ENCODE measurements around the gene EPN3. TPM values are rescaled to one million over a fixed set of nuclear protein-coding genes. Genes with fewer than 3 reads are reported as not detected.

The EPN3 gene
- total RNA-seq, 1 experiment from 2014 or later: 17.8 TPM

GRCh38 chr17:50524838-50525237 is 7.7 kb upstream of the EPN3 start:
- TF ChIP-seq FOSL1 (IDR thresholded peaks at IDR 0.05; ENCODE audit: low read depth): no peak
- TF ChIP-seq YY1 (IDR thresholded peaks at IDR 0.05; ENCODE audit: extremely low read depth, insufficient replicate concordance, low read depth, low read length): no peak
- TF ChIP-seq SP1 (IDR thresholded peaks at IDR 0.05; ENCODE audit: low read depth): no peak
- no peak for TF ChIP-seq EGR1 (IDR thresholded peaks at IDR 0.05; ENCODE audit: low read depth)
- no peak for TF ChIP-seq SRF (IDR thresholded peaks at IDR 0.05; ENCODE audit: low read depth)
- no peak for TF ChIP-seq POLR2AphosphoS5 (IDR thresholded peaks at IDR 0.05; ENCODE audit: low read depth, low read length)
- no peak for TF ChIP-seq CEBPB (IDR thresholded peaks at IDR 0.05; ENCODE audit: low read depth)
- no peak for TF ChIP-seq ATF3 (IDR thresholded peaks at IDR 0.05)
- TF ChIP-seq POLR2A (IDR thresholded peaks at IDR 0.05; ENCODE audit: borderline replicate concordance, extremely low read depth, insufficient read depth, insufficient read length): no peak
- TF ChIP-seq TCF7L2 (IDR thresholded peaks at IDR 0.05; ENCODE audit: borderline replicate concordance, extremely low read depth, insufficient read depth, insufficient read length): no peak
- TF ChIP-seq SIN3A (IDR thresholded peaks at IDR 0.05; ENCODE audit: low read depth): no peak
- no peak for TF ChIP-seq ZNF274 (IDR thresholded peaks at IDR 0.05; ENCODE audit: low read depth, low read length)
- no peak for TF ChIP-seq ELF1 (IDR thresholded peaks at IDR 0.05; ENCODE audit: borderline replicate concordance, low read depth)
- no peak for TF ChIP-seq MAX (IDR thresholded peaks at IDR 0.05)
- no peak for TF ChIP-seq JUND (IDR thresholded peaks at IDR 0.05)
- TF ChIP-seq EZH2phosphoT487 (IDR thresholded peaks at IDR 0.05; ENCODE audit: borderline replicate concordance): no peak
- no peak for TF ChIP-seq ZFX (IDR thresholded peaks at IDR 0.05)
- Histone ChIP-seq H4K20me1 (ENCODE audit: insufficient read depth) (no peaks in the 10 kb centered on the region), H3K27me3 (ENCODE audit: insufficient read depth, low read length) (no peaks in the 10 kb centered on the region), H3K79me2 (ENCODE audit: insufficient read depth, low read length) (no peaks in the 10 kb centered on the region), H3K36me3 (ENCODE audit: control insufficient read depth in 1 of 2, insufficient read depth in 2 of 2, low read length in 2 of 2) (no peaks in the 10 kb centered on the region), H3K9me2 (ENCODE audit: insufficient read depth) (no peaks in the 10 kb centered on the region), H3K9ac (ENCODE audit: low read length) (no peak overlapping the region), H2AFZ (ENCODE audit: low read depth, low read length, poor library complexity, severe bottlenecking) (no peak overlapping the region), H3K4me2 (ENCODE audit: low read length) (no peak overlapping the region), H3K27ac (ENCODE audit: low read depth, low read length) (no peak overlapping the region), H3K4me3 (replicated peaks in 1 of 2; ENCODE audit: low read depth in 1 of 2, low read length in 2 of 2) (no peak overlapping the region), H3K9me3 (ENCODE audit: control insufficient read depth in 1 of 2, insufficient read depth in 1 of 2, low read depth in 1 of 2, low read length in 2 of 2) (no peaks in the 10 kb centered on the region), H3K4me1 (ENCODE audit: control insufficient read depth in 1 of 2, insufficient read depth in 2 of 2, low read length in 2 of 2) (no peaks in the 10 kb centered on the region)
- intact Hi-C loops (cut with micrococcal nuclease): no loop called here
- ChIA-PET POLR2A (no interaction called here), CTCF (no interaction called here), RAD21 (ENCODE audit: low non-redundant PET in 1 of 2, low total read pairs in 2 of 2, uncharacterized antibody in 2 of 2, unreplicated experiment in 2 of 2) (no interaction called here)
- ATAC-seq (no peak), DNase-seq (ENCODE audit: low read depth, low spot score) (no peak)
- no TSS peak for BruUV-seq (replicated peaks)
